SK-N-SH (cell line): ENCODE results near the gene HSCB. TPM values are rescaled to one million over a fixed set of nuclear protein-coding genes. Genes with fewer than 3 reads are reported as not detected.

Source experiments
- CTCF ChIA-PET: fragments of 300-600, 350-600 bp; formaldehyde crosslinking; extraction: SDS; loops from one replicate; lab custom pipeline; 2021; lab: Yijun Ruan, JAX
- POLR2A ChIA-PET: fragments of 350-600 bp; sonication (Branson Sonifier 250); formaldehyde crosslinking; extraction: SDS; loops from one replicate; lab custom pipeline; 2020; ENCODE audit warnings: antibody characterized with exemption, inconsistent platforms; lab: Yijun Ruan, JAX
- DNase-seq: peaks from one replicate; pipeline ENCODE4 v3.0.0; 2012
- H2AFZ ChIP-seq: fragments of 200-600 bp; sonication (generic); 2 replicates; pipeline ENCODE4 v1.8.1; 2016; ENCODE audit warnings: antibody characterized with exemption, mild to moderate bottlenecking, low read depth
- H3F3A ChIP-seq: fragments of 200-600 bp; sonication (generic); replicated peaks from 2 replicates; pipeline ENCODE3; 2016; ENCODE audit warnings: antibody characterized with exemption, mild to moderate bottlenecking; ENCODE audit not compliant: insufficient read depth
- H3K27ac ChIP-seq, 2 experiments: fragments of 200-500 bp in 1 of 2; fragments of 200-600 bp in 1 of 2; sonication (Bioruptor generic) in 1 of 2; sonication (generic), shearing (Covaris generic) in 1 of 2; 2 replicates each; pipeline versions ENCODE4 v1.5.1 to v1.6.1; 2014 to 2016; ENCODE audit warnings: low read depth in 2 of 2, inconsistent platforms in 1 of 2, low read length in 1 of 2, mild to moderate bottlenecking in 1 of 2, mixed read lengths in 1 of 2
- H3K27me3 ChIP-seq: fragments of 200-600 bp; sonication (generic), shearing (Covaris generic); 2 replicates; pipeline ENCODE4 v1.6.1; 2016; ENCODE audit warnings: mixed run types; ENCODE audit not compliant: insufficient read depth
- H3K36me3 ChIP-seq, 2 experiments: fragments of 200-500 bp in 1 of 2; fragments of 200-600 bp in 1 of 2; sonication (Bioruptor generic) in 1 of 2; sonication (generic) in 1 of 2; replicated peaks in 1 of 2; 2 replicates each; pipeline versions ENCODE3 to v1.5.1; 2014 to 2016; ENCODE audit warnings: low read length in 1 of 2, mild to moderate bottlenecking in 1 of 2; ENCODE audit not compliant: insufficient read depth in 2 of 2, control insufficient read depth in 1 of 2
- H3K4me1 ChIP-seq, 2 experiments: fragments of 200-500 bp in 1 of 2; fragments of 200-600 bp in 1 of 2; sonication (Bioruptor generic) in 1 of 2; sonication (generic), shearing (Covaris generic) in 1 of 2; 2 replicates each; pipeline versions ENCODE4 v1.5.1 to v1.6.1; 2014 to 2016; ENCODE audit warnings: low read depth in 1 of 2, low read length in 1 of 2, mixed run types in 1 of 2; ENCODE audit not compliant: insufficient read depth in 2 of 2, control insufficient read depth in 1 of 2
- H3K4me2 ChIP-seq: fragments of 200-600 bp; sonication (generic), shearing (Covaris generic); 2 replicates; pipeline ENCODE4 v1.6.1; 2017; ENCODE audit warnings: mixed run types
- H3K4me3 ChIP-seq, 2 experiments: fragments of 200-500 bp in 1 of 2; fragments of 200-600 bp in 1 of 2; sonication (Bioruptor generic) in 1 of 2; sonication (generic), shearing (Covaris generic) in 1 of 2; 2 replicates each; pipeline versions ENCODE4 v1.5.1 to v1.8.1; 2014 to 2016; ENCODE audit warnings: low read depth in 2 of 2, inconsistent platforms in 1 of 2, low read length in 1 of 2, mild to moderate bottlenecking in 1 of 2, mixed read lengths in 1 of 2, moderate library complexity in 1 of 2
- H3K79me2 ChIP-seq: fragments of 200-600 bp; sonication (generic); 2 replicates; pipeline ENCODE4 v1.8.1; 2017; ENCODE audit warnings: mild to moderate bottlenecking; ENCODE audit not compliant: insufficient read depth
- H3K9ac ChIP-seq: fragments of 200-600 bp; sonication (generic); 2 replicates; pipeline ENCODE4 v1.6.1; 2017; ENCODE audit warnings: mixed run types
- H3K9me2 ChIP-seq: fragments of 200-600 bp; sonication (generic); 2 replicates; pipeline ENCODE4 v1.6.1; 2017; ENCODE audit warnings: mixed run types
- H3K9me3 ChIP-seq: fragments of 200-600 bp; sonication (generic); 2 replicates; pipeline ENCODE4 v1.6.1; 2017; ENCODE audit warnings: mixed run types, mild to moderate bottlenecking, moderate library complexity
- H4K20me1 ChIP-seq: fragments of 200-600 bp; sonication (generic); 2 replicates; pipeline ENCODE4 v1.6.1; 2017; ENCODE audit warnings: mild to moderate bottlenecking, mixed run types; ENCODE audit not compliant: insufficient read depth
- ELF1 ChIP-seq: IDR thresholded peaks from 2 replicates; pipeline ENCODE4 v1.4.0; 2012
- EP300 ChIP-seq, 2 experiments: IDR thresholded peaks; 2 replicates each; pipeline versions ENCODE4 v1.4.0 to v1.6.1; 2012; ENCODE audit warnings: borderline replicate concordance in 1 of 2, low read depth in 1 of 2, low read length in 1 of 2
- EZH2phosphoT487 ChIP-seq: fragments of 200-600 bp; sonication (generic); IDR thresholded peaks from 2 replicates; pipeline ENCODE4 v1.6.1; 2017; ENCODE audit warnings: low read depth, mixed run types, mild to moderate bottlenecking, antibody characterized with exemption, moderate library complexity, borderline replicate concordance
- FOSL2 ChIP-seq: IDR thresholded peaks from 2 replicates; pipeline ENCODE4 v1.4.0; 2012; ENCODE audit warnings: low read depth, mild to moderate bottlenecking, moderate library complexity, borderline replicate concordance
- FOXJ3 ChIP-seq: sonication (generic); formaldehyde crosslinking; IDR thresholded peaks from 2 replicates; pipeline ENCODE4 v1.5.1; 2020; ENCODE audit warnings: mild to moderate bottlenecking, missing genetic modification reagents
- FOXM1 ChIP-seq: IDR thresholded peaks from 2 replicates; pipeline ENCODE4 v1.4.0; 2012; ENCODE audit warnings: low read depth, mild to moderate bottlenecking
- GATA2 ChIP-seq: sonication (generic); formaldehyde crosslinking; IDR thresholded peaks from 2 replicates; pipeline ENCODE4 v1.5.0; 2020; ENCODE audit warnings: mild to moderate bottlenecking, missing genetic modification reagents
- JUND ChIP-seq: IDR thresholded peaks from 2 replicates; pipeline ENCODE4 v1.4.0; 2012
- MAX ChIP-seq: IDR thresholded peaks from 2 replicates; pipeline ENCODE4 v1.4.0; 2012; ENCODE audit warnings: low read depth
- MEF2A ChIP-seq: IDR thresholded peaks from 2 replicates; pipeline ENCODE4 v1.4.0; 2012; ENCODE audit warnings: low read depth, borderline replicate concordance
- MXI1 ChIP-seq: IDR thresholded peaks from 2 replicates; pipeline ENCODE4 v1.6.1; 2012; ENCODE audit warnings: mild to moderate bottlenecking, low read depth, low read length, improper control_type of control experiment
- NFIC ChIP-seq: IDR thresholded peaks from 2 replicates; pipeline ENCODE4 v1.4.0; 2012; ENCODE audit warnings: borderline replicate concordance
- NRF1 ChIP-seq: IDR thresholded peaks from 2 replicates; pipeline ENCODE4 v1.6.1; 2012; ENCODE audit warnings: low read depth, mild to moderate bottlenecking, low read length
- POLR2AphosphoS5 ChIP-seq: IDR thresholded peaks from 2 replicates; pipeline ENCODE4 v1.6.1; 2012; ENCODE audit warnings: low read depth, low read length
- RAD21 ChIP-seq: IDR thresholded peaks from 2 replicates; pipeline ENCODE4 v1.6.1; 2012; ENCODE audit warnings: mild to moderate bottlenecking, low read length
- RFX5 ChIP-seq: IDR thresholded peaks from 2 replicates; pipeline ENCODE4 v1.6.1; 2012; ENCODE audit warnings: mild to moderate bottlenecking, improper control_type of control experiment, low read length
- RXRA ChIP-seq: IDR thresholded peaks from 2 replicates; pipeline ENCODE4 v1.4.0; 2012; ENCODE audit warnings: low read depth, mild to moderate bottlenecking, borderline replicate concordance
- SIN3A ChIP-seq: IDR thresholded peaks from 2 replicates; pipeline ENCODE4 v1.6.1; 2012; ENCODE audit warnings: low read depth, mild to moderate bottlenecking, low read length, moderate library complexity, borderline replicate concordance
- SMC3 ChIP-seq: IDR thresholded peaks from 2 replicates; pipeline ENCODE4 v1.6.1; 2012; ENCODE audit warnings: low read depth, low read length, improper control_type of control experiment
- TCF12 ChIP-seq: IDR thresholded peaks from 2 replicates; pipeline ENCODE4 v1.4.0; 2012
- TEAD4 ChIP-seq: IDR thresholded peaks from 2 replicates; pipeline ENCODE4 v1.4.0; 2012; ENCODE audit warnings: mild to moderate bottlenecking, borderline replicate concordance; ENCODE audit not compliant: insufficient read depth
- YY1 ChIP-seq: IDR thresholded peaks from 2 replicates; pipeline ENCODE4 v1.4.0; 2012; ENCODE audit warnings: low read depth, mild to moderate bottlenecking
- WGBS: methylation state at CpG from one replicate; pipeline ENCODE4 v1.1.6; 2017; ENCODE audit warnings: low lambda C conversion rate; 5-methylcytosine and 5-hydroxymethylcytosine counted together
- polyA plus RNA-seq, 3 experiments: library from polyadenylated mRNA; depleted of rRNA; stranded (reverse); fragments of >200 nt; gene quantifications; 2 replicates each; pipeline ENCODE4 v1.2.3, GENCODE V29; 2012
- TF ChIP-seq, protein P1 (sequence below): fragments of 150-350 bp; IDR thresholded peaks from 2 replicates; pipeline ENCODE4 v1.6.1; 2017; ENCODE audit warnings: antibody characterized with exemption, low read length, low read depth, borderline replicate concordance
- TF ChIP-seq, protein P2 (sequence below): IDR thresholded peaks from 2 replicates; pipeline ENCODE4 v1.6.1; 2012; ENCODE audit warnings: mild to moderate bottlenecking, low read depth, low read length, moderate library complexity
- TF ChIP-seq, protein P3 (sequence below): IDR thresholded peaks from 2 replicates; pipeline ENCODE4 v1.4.0; 2012; ENCODE audit warnings: low read depth, borderline replicate concordance
- TF ChIP-seq, protein P4 (sequence below): IDR thresholded peaks from 2 replicates; pipeline ENCODE4 v1.4.0; 2012; ENCODE audit warnings: low read depth, borderline replicate concordance

HSCB gene
- polyA plus RNA-seq, 1 of the 3 experiments (the other 2 are of a cell fraction): 19.9 TPM

GRCh38 chr22:28772633-28773460 lies 31.0 kb downstream of the HSCB start, which contains the start of gene CCDC117:
CCDC117 (plus strand) TSS chr22:28772695; CDS start chr22:28772850, 155 bp downstream.
- peak within 1 kb of the TSS; percentile 95 for H3K4me2 ChIP-seq
- no peaks in the 10 kb centered on the region for H3K4me1 ChIP-seq
- peaks cover 0 to 30% of the 10 kb centered on the region in 2 experiments for H3K36me3 ChIP-seq
- no peaks in the 10 kb centered on the region for H3K9me2 ChIP-seq
- H3K9me3 ChIP-seq: no peaks in the 10 kb centered on the region
- H3F3A ChIP-seq: peaks cover 7% of the 10 kb centered on the region
- no peaks in the 10 kb centered on the region for H3K27me3 ChIP-seq
- no peaks in the 10 kb centered on the region for H4K20me1 ChIP-seq
- H3K9ac ChIP-seq: peak within 1 kb of the TSS; percentile 94
- H2AFZ ChIP-seq: peak within 1 kb of the TSS; percentile 86
- H3K4me3 ChIP-seq: peak within 1 kb of the TSS; percentile 60 to 88
- H3K79me2 ChIP-seq: peaks cover 48% of the 10 kb centered on the region
- POLR2A ChIA-PET: interaction anchor here (0.6 to 1.2 kb wide), 7 partner anchors 11 to 1463 kb away, joined by 3 to 9 read pairs (median 4); partner anchors contain the start of genes TTC28 and XBP1
- DNase-seq: peak; percentile 95
- CTCF ChIA-PET: interaction anchor here (0.9 to 3.2 kb wide), 11 partner anchors 8 to 173 kb away, joined by 3 to 17 read pairs (median 6); partner anchors contain the start of gene XBP1
- H3K27ac ChIP-seq: peak within 1 kb of the TSS; percentile 71 to 88
- under 1% methylated on average over 22 of the region's 92 CpGs for WGBS
- TF ChIP-seq MXI1 (peak; percentile 83), SMC3 (no peak), FOSL2 (0 out of 2 replicates have a peak, but pooled peaks have one; percentile 3), RXRA (no peak), GATA2 (CRISPR knock-in tag) (no peak), POLR2AphosphoS5 (peak; percentile 71), TEAD4 (no peak), ELF1 (peak; percentile 98), YY1 (no peak), EZH2phosphoT487 (no peak), RFX5 (no peak), FOXJ3 (peak; percentile 77; the same call in 1 of the 2 replicates), EP300 (IDR thresholded peaks at IDR 0.05; ENCODE audit: borderline replicate concordance in 1 of 2, low read depth in 1 of 2, low read length in 1 of 2) (no peak; a peak in 1 of 4 replicates), FOXM1 (no peak), SIN3A (0 out of 2 replicates have a peak, but pooled peaks have one; percentile 71), RAD21 (no peak), TCF12 (no peak; the same call in 1 of the 2 replicates), MAX (peak; percentile 96), MEF2A (no peak), NFIC (no peak), NRF1 (no peak), JUND (no peak)
- TF ChIP-seq, protein P1, sequence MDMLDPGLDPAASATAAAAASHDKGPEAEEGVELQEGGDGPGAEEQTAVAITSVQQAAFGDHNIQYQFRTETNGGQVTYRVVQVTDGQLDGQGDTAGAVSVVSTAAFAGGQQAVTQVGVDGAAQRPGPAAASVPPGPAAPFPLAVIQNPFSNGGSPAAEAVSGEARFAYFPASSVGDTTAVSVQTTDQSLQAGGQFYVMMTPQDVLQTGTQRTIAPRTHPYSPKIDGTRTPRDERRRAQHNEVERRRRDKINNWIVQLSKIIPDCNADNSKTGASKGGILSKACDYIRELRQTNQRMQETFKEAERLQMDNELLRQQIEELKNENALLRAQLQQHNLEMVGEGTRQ: no peak
- TF ChIP-seq, protein P2, sequence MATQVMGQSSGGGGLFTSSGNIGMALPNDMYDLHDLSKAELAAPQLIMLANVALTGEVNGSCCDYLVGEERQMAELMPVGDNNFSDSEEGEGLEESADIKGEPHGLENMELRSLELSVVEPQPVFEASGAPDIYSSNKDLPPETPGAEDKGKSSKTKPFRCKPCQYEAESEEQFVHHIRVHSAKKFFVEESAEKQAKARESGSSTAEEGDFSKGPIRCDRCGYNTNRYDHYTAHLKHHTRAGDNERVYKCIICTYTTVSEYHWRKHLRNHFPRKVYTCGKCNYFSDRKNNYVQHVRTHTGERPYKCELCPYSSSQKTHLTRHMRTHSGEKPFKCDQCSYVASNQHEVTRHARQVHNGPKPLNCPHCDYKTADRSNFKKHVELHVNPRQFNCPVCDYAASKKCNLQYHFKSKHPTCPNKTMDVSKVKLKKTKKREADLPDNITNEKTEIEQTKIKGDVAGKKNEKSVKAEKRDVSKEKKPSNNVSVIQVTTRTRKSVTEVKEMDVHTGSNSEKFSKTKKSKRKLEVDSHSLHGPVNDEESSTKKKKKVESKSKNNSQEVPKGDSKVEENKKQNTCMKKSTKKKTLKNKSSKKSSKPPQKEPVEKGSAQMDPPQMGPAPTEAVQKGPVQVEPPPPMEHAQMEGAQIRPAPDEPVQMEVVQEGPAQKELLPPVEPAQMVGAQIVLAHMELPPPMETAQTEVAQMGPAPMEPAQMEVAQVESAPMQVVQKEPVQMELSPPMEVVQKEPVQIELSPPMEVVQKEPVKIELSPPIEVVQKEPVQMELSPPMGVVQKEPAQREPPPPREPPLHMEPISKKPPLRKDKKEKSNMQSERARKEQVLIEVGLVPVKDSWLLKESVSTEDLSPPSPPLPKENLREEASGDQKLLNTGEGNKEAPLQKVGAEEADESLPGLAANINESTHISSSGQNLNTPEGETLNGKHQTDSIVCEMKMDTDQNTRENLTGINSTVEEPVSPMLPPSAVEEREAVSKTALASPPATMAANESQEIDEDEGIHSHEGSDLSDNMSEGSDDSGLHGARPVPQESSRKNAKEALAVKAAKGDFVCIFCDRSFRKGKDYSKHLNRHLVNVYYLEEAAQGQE: no peak
- TF ChIP-seq, protein P3, sequence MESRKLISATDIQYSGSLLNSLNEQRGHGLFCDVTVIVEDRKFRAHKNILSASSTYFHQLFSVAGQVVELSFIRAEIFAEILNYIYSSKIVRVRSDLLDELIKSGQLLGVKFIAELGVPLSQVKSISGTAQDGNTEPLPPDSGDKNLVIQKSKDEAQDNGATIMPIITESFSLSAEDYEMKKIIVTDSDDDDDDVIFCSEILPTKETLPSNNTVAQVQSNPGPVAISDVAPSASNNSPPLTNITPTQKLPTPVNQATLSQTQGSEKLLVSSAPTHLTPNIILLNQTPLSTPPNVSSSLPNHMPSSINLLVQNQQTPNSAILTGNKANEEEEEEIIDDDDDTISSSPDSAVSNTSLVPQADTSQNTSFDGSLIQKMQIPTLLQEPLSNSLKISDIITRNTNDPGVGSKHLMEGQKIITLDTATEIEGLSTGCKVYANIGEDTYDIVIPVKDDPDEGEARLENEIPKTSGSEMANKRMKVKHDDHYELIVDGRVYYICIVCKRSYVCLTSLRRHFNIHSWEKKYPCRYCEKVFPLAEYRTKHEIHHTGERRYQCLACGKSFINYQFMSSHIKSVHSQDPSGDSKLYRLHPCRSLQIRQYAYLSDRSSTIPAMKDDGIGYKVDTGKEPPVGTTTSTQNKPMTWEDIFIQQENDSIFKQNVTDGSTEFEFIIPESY: peak; percentile 68; the same call in 1 of the 2 replicates
- TF ChIP-seq, protein P4, sequence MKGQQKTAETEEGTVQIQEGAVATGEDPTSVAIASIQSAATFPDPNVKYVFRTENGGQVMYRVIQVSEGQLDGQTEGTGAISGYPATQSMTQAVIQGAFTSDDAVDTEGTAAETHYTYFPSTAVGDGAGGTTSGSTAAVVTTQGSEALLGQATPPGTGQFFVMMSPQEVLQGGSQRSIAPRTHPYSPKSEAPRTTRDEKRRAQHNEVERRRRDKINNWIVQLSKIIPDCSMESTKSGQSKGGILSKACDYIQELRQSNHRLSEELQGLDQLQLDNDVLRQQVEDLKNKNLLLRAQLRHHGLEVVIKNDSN: no peak
